Measurements from ENCODE around the gene GREM1.
A peak's percentile ranks its signal among the peaks of the same experiment; 100 is the strongest.

The GREM1 gene

GRCh38 chr15:32694222-32694983 is 23.4 kb upstream of the GREM1 start:
- no peak for DNase-seq (ENCODE audit: low read depth)

GRCh38 chr15:32698773-32699390 is 18.9 kb upstream of the GREM1 start:
- DNase-seq (ENCODE audit: low read depth) = no peak

GRCh38 chr15:32700501-32701150 is 17.2 kb upstream of the GREM1 start:
- DNase-seq (ENCODE audit: low read depth) = no peak

- DNase-seq (ENCODE audit: low read depth) = no peak
Observed at GRCh38 chr15:32701863-32702262, 15.9 kb upstream of the GREM1 start.

- DNase-seq (ENCODE audit: low read depth) = peak; percentile 81
Observed at GRCh38 chr15:32704395-32704981, 13.3 kb upstream of the GREM1 start.

GRCh38 chr15:32705446-32705845 is 12.4 kb upstream of the GREM1 start:
- no peak for DNase-seq (ENCODE audit: low read depth)

GRCh38 chr15:32706704-32707103 is 11.1 kb upstream of the GREM1 start:
- no peak for DNase-seq (ENCODE audit: low read depth)

- DNase-seq (ENCODE audit: low read depth) = no peak
Observed at GRCh38 chr15:32707436-32707835, 10.4 kb upstream of the GREM1 start.

- no peak for DNase-seq (ENCODE audit: low read depth)
Observed at GRCh38 chr15:32709295-32710033, 8.3 kb upstream of the GREM1 start.

- no peak for DNase-seq (ENCODE audit: low read depth)
Observed at GRCh38 chr15:32715276-32715675, 2.5 kb upstream of the GREM1 start.

GRCh38 chr15:32716216-32716914 is 1.4 kb upstream of the GREM1 start:
- DNase-seq (ENCODE audit: low read depth) = no peak

GRCh38 chr15:32716915-32717425 is 834 bp upstream of the GREM1 start:
- DNase-seq (ENCODE audit: low read depth) = no peak

- DNase-seq (ENCODE audit: low read depth) = no peak
Observed at GRCh38 chr15:32718227-32718820, 520 bp downstream of the GREM1 start.

- DNase-seq (ENCODE audit: low read depth) = no peak
Observed at GRCh38 chr15:32718821-32719716, 1.3 kb downstream of the GREM1 start.

- DNase-seq (ENCODE audit: low read depth) = no peak
Observed at GRCh38 chr15:32721596-32721995, 3.8 kb downstream of the GREM1 start.

- no peak for DNase-seq (ENCODE audit: low read depth)
Observed at GRCh38 chr15:32722136-32722535, 4.3 kb downstream of the GREM1 start.

- no peak for DNase-seq (ENCODE audit: low read depth)
Observed at GRCh38 chr15:32723171-32723948, 5.6 kb downstream of the GREM1 start.

GRCh38 chr15:32729700-32730395 is 12.0 kb downstream of the GREM1 start:
- DNase-seq (ENCODE audit: low read depth) = no peak
